Lower lobe of right lung (tissue), 2 donors: ENCODE results near the gene CSPG5. TPM values are rescaled to one million over a fixed set of nuclear protein-coding genes. Genes with fewer than 3 reads are reported as not detected.
A peak's percentile ranks its signal among the peaks of the same experiment; 100 is the strongest.

Source experiments
- ATAC-seq, 2 donors: fragments of 200-7000 bp; cut with Tn5 transposase; one replicate each; pipeline ENCODE4 v1.9.1; 2020 to 2022; ENCODE audit warnings: mild to moderate bottlenecking in 2 of 2, moderate library complexity in 2 of 2
- DNase-seq: peaks from one replicate; pipeline ENCODE4 v3.0.0-alpha.2; 2020
- H3K27ac ChIP-seq: fragments of 200-600 bp; one replicate; pipeline ENCODE4 v1.8.0; 2022
- H3K27me3 ChIP-seq: fragments of 200-600 bp; one replicate; pipeline ENCODE4 v1.8.0; 2022; ENCODE audit warnings: low read depth
- H3K36me3 ChIP-seq: fragments of 200-600 bp; one replicate; pipeline ENCODE4 v1.8.0; 2022; ENCODE audit warnings: mild to moderate bottlenecking
- H3K4me1 ChIP-seq: fragments of 200-600 bp; one replicate; pipeline ENCODE4 v1.8.0; 2022
- H3K4me3 ChIP-seq: fragments of 200-600 bp; one replicate; pipeline ENCODE4 v1.8.0; 2022; ENCODE audit warnings: mild to moderate bottlenecking
- H3K9me3 ChIP-seq: fragments of 200-600 bp; one replicate; pipeline ENCODE4 v1.8.0; 2022
- intact Hi-C: fragments of 100-400 bp; cut with DNase I; formaldehyde crosslinking; loops from one replicate; pipeline ENCODE4 v1.11.0; 2022
- long read RNA-seq: library from polyadenylated mRNA; unstranded; transcript quantifications from one replicate; pipeline ENCODE4 v2.0.0, GENCODE V29; 2021
- total RNA-seq: library from RNA; stranded (reverse); fragmentation: NEBNext Ultra II Directional; extraction: Animal tissue kit (Norgen Biotek cat#: 25700); gene quantifications from one replicate; pipeline ENCODE4 v1.2.1, GENCODE V29; 2021
- TF ChIP-seq, protein P1 (sequence below): fragments of 200-600 bp; IDR thresholded peaks from one replicate; pipeline ENCODE4 v1.8.0; 2022; ENCODE audit warnings: antibody characterized with exemption, mild to moderate bottlenecking
- donor health status: DM: no; HTN: yes; CAD: no; lungs with severe emphysema.

Gene CSPG5, protein sequence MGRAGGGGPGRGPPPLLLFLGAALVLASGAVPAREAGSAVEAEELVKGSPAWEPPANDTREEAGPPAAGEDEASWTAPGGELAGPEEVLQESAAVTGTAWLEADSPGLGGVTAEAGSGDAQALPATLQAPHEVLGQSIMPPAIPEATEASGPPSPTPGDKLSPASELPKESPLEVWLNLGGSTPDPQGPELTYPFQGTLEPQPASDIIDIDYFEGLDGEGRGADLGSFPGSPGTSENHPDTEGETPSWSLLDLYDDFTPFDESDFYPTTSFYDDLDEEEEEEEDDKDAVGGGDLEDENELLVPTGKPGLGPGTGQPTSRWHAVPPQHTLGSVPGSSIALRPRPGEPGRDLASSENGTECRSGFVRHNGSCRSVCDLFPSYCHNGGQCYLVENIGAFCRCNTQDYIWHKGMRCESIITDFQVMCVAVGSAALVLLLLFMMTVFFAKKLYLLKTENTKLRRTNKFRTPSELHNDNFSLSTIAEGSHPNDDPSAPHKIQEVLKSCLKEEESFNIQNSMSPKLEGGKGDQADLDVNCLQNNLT
- total RNA-seq: 2.3 TPM
- long read RNA-seq, full-length matches to known transcripts: 1 of 2 reads
- long read RNA-seq, partial matches to known transcripts: 1 of 2 reads
- long read RNA-seq, other reads (novel, unspliced or antisense): 0 of 2 reads

DNA sequence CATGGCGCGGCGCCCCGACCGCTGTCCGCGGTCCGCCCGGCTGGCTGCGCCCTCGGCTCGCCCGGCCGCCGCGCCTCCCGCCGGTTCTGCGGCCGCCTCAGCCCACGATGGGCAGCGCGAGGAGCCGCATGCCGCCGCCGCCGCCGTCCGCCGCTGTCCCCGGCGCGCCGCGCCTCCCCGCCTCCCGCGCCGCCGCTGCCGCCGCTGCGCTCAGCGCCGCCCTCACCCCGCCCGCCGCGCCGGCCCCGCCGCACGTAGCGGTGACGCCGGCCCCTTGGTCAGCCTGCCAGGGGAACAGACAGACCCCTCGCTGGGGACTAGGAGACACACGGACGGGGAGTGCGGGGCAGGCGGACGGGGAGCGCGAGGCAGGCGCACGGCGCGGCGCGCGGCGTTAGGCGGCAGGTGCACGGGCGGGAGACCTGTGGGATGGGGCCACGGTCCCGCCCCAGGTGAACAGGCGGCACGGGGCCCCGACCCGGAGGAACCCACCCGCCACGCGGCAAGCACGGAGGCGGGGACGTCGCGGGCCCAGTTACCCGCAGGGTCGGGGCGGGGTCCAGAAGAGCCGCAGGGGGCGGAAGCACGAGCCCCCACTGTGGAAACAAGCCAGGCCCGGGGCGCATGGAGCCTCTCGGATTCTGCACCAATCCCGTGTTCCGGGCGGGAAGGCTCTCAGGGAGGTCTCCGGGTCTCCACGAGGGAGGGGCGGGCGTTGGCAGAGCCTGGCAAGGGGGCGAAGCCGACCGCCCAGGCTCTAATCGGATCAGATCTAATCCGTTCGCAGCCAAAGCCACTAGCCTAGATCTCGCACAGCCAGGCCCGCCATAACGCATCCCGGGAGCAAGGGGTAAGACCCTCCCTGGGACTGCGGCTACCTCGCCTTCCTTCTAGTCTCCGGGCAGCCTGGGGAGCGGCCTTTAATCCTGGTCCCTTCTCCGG is at the start of gene CSPG5:
Gene CSPG5, minus strand, starts transcription at position 175 of the 942 bp plus-strand sequence. Its CDS starts 172 bp downstream, at position 3.
- intact Hi-C loops: no loop called here
- ATAC-seq: peak; percentile 55 to 56
- H3K27ac ChIP-seq: no peak within 1 kb of the TSS
- no peaks in the 10 kb centered on the region for H3K36me3 ChIP-seq
- H3K4me3 ChIP-seq: peak within 1 kb of the TSS; percentile 62
- TF ChIP-seq, protein P1, sequence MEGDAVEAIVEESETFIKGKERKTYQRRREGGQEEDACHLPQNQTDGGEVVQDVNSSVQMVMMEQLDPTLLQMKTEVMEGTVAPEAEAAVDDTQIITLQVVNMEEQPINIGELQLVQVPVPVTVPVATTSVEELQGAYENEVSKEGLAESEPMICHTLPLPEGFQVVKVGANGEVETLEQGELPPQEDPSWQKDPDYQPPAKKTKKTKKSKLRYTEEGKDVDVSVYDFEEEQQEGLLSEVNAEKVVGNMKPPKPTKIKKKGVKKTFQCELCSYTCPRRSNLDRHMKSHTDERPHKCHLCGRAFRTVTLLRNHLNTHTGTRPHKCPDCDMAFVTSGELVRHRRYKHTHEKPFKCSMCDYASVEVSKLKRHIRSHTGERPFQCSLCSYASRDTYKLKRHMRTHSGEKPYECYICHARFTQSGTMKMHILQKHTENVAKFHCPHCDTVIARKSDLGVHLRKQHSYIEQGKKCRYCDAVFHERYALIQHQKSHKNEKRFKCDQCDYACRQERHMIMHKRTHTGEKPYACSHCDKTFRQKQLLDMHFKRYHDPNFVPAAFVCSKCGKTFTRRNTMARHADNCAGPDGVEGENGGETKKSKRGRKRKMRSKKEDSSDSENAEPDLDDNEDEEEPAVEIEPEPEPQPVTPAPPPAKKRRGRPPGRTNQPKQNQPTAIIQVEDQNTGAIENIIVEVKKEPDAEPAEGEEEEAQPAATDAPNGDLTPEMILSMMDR: no peak
- peak; percentile 50 for DNase-seq
- H3K27me3 ChIP-seq: peaks cover 27% of the 10 kb centered on the region
- H3K4me1 ChIP-seq: peaks cover 13% of the 10 kb centered on the region
- no peaks in the 10 kb centered on the region for H3K9me3 ChIP-seq

DNA sequence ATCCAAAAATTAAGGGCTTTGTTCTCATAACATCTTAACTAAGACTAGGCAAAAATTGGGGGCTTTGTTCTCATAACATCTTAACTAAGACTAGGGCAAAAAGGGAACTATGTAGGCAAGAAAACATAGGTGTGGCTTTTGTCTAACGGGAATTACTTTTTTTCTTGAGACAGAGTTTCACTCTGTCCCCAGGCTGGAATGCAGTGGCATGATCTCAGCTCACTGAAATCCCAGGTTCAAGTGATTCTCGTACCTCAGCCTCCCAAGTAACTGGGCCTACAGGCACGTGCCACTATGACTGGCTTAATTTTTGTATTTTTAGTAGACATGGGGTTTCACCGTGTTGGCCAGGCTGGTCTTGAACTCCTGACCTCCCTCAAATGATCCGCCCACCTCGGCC is 49.8 kb upstream of the CSPG5 start:
- ATAC-seq: peak; percentile 64 to 81
- Histone ChIP-seq H3K36me3 (peaks cover 79% of the 10 kb centered on the region), H3K4me1 (no peaks in the 10 kb centered on the region)

DNA sequence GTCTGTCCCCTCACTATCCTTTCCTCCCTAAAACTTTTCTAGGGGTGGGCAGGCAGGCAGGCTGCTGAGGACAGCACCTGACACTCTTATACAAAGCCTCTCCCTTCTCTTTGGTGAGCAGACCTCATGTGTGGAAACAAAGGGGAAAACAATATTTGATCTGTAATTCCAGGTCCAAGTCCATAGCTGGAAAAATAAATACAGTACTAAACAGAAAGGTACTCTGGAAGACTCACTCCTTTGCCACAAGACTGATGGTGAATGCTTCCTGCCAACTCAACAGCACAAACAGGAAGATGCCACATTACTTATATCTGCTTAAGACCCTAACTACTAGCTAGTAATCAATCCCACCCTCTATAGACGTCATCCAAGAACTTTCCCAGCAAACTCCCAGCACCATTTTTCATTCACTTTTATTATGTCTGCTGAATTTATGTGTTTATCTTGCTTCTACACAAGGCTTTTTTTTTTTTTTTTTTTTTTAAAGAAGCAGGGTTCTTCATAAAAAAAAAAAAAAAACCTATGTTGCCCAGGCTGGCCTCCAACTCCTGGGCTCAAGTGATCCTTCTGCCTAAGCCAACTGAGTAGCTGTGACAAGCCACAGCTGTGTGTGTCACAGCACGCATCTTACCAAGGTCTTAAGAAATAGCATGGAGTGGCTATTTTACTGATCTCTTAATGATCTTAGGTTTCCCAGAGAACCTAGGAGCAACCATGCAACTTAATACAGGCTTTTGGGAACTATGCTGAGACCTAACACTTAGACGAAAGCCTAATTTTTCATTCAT is 44.2 kb upstream of the CSPG5 start:
- no peak for DNase-seq
- ATAC-seq: no peak
- intact Hi-C loops: no loop called here
- TF ChIP-seq, protein P1: no peak
- H3K4me1 ChIP-seq: no peaks in the 10 kb centered on the region
- H3K27ac ChIP-seq: no peak overlapping the region
- no peak overlapping the region for H3K4me3 ChIP-seq
- no peaks in the 10 kb centered on the region for H3K27me3 ChIP-seq
- H3K9me3 ChIP-seq: no peaks in the 10 kb centered on the region
- H3K36me3 ChIP-seq: peaks cover 76% of the 10 kb centered on the region

More for the DNA sequence above, 49.8 kb upstream of the CSPG5 start:
- intact Hi-C loops: no loop called here
- no peak overlapping the region for H3K27ac ChIP-seq
- H3K27me3 ChIP-seq: no peaks in the 10 kb centered on the region
- DNase-seq: no peak
- TF ChIP-seq, protein P1: no peak
- H3K9me3 ChIP-seq: no peaks in the 10 kb centered on the region
- H3K4me3 ChIP-seq: no peak overlapping the region

DNA sequence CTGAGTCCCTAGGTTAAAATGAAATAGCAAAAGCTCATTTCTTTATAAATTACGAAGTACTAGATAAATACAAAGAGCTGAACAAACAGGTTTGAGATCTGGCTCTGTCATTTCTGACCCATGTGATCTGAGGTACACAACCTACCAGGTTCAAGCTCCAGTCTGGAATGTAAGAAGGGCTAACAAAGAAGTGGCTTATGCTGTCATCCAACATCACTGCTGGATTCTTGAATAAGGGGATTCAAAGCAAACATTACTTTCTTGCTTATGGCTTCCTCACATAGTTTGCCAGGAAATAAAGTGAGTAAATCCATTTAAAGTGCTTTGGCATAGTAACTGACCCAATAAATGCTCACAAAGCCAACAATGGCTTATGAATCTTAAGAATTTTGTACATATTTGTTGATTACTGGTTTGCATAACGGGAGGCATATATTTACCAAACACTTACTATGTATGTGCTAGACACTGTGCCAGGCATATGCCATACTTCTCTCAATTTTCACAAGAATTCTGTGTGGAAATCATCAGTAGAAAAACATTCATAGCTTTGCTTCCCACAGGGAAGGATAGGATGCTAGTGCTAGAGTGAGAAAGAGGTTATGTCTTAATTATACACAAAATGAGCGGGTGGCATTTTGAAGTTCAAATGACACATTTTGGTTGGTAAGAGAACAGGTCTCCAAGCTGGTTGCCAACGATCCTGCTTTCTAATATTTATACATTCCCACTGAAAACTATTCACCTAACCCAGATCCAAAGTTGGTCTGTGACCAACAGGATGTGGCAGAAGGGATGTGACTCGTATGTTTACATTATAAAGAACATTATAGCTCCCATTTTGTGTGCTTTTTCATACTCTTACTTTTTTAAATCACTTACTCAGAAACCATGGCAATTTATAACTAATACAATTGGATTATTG is 38.7 kb upstream of the CSPG5 start:
- ATAC-seq: peak in 1 of 2 donors; percentile 55
- Histone ChIP-seq H3K36me3 (peaks cover 68% of the 10 kb centered on the region), H3K9me3 (no peaks in the 10 kb centered on the region), H3K4me3 (no peak overlapping the region), H3K27ac (no peak overlapping the region), H3K4me1 (no peaks in the 10 kb centered on the region), H3K27me3 (no peaks in the 10 kb centered on the region)
- intact Hi-C loops: no loop called here
- DNase-seq: no peak
- TF ChIP-seq, protein P1: no peak
